ENCODE results near the gene BPIFB6. TPM values are rescaled to one million over a fixed set of nuclear protein-coding genes. Genes with fewer than 3 reads are reported as not detected.

Gene BPIFB6
- total and polyA plus RNA-seq, 4 donors: not detected

GRCh38 chr20:33051333-33051732 lies 19.9 kb downstream of the BPIFB6 start:
- DNase-seq (no peak), ATAC-seq (ENCODE audit: low FRiP score) (no peak)
- H3K9me3 ChIP-seq (ENCODE audit: control insufficient read depth, low read length): no peaks in the 10 kb centered on the region
- H3K4me1 ChIP-seq (ENCODE audit: control insufficient read depth in 1 of 2, insufficient read depth in 2 of 2, low read length in 2 of 2): no peaks in the 10 kb centered on the region
- no peaks in the 10 kb centered on the region for H3K27me3 ChIP-seq (ENCODE audit: control insufficient read depth in 1 of 2, insufficient read depth in 2 of 2, low read length in 1 of 2)
- no peak overlapping the region for H3K4me3 ChIP-seq (ENCODE audit: low read length in 2 of 2)
- H3K36me3 ChIP-seq (ENCODE audit: control insufficient read depth in 1 of 2, insufficient read depth in 2 of 2, low read length in 1 of 2): no peaks in the 10 kb centered on the region
- 57 to 79% methylated on average over 4 of the region's 4 CpGs for WGBS, 2 donors
- intact Hi-C loops (cut with DNase I): no loop called here
- H3K27ac ChIP-seq (ENCODE audit: low read depth in 1 of 2, low read length in 2 of 2): no peak overlapping the region

- Histone ChIP-seq H3K4me1 (ENCODE audit: control insufficient read depth in 1 of 2, insufficient read depth in 2 of 2, low read length in 2 of 2) (no peaks in the 10 kb centered on the region), H3K4me3 (ENCODE audit: low read length in 2 of 2) (no peak within 1 kb of the TSS), H3K9me3 (ENCODE audit: control insufficient read depth, low read length) (no peaks in the 10 kb centered on the region), H3K27ac (ENCODE audit: low read depth in 1 of 2, low read length in 2 of 2) (no peak within 1 kb of the TSS), H3K36me3 (ENCODE audit: control insufficient read depth in 1 of 2, insufficient read depth in 2 of 2, low read length in 1 of 2) (no peaks in the 10 kb centered on the region), H3K27me3 (ENCODE audit: control insufficient read depth in 1 of 2, insufficient read depth in 2 of 2, low read length in 1 of 2) (no peaks in the 10 kb centered on the region)
- intact Hi-C loops (cut with DNase I): no loop called here
- DNase-seq (no peak), ATAC-seq (ENCODE audit: low FRiP score) (no peak)
- 61 to 66% methylated on average over 25 of the region's 25 CpGs for WGBS, 2 donors
Measured at GRCh38 chr20:33053291-33054106, 22.1 kb downstream of the BPIFB6 start, which contains the start of gene BPIFB3. TSS of gene BPIFB3 (plus strand) at chr20:33053903. CDS start at chr20:33055436, 1,533 bp downstream.

GRCh38 chr20:33054381-33054780 lies 22.9 kb downstream of the BPIFB6 start:
- DNase-seq (peak in 1 of 2 donors; percentile 17), ATAC-seq (ENCODE audit: low FRiP score) (no peak)
- no peaks in the 10 kb centered on the region for H3K27me3 ChIP-seq (ENCODE audit: control insufficient read depth in 1 of 2, insufficient read depth in 2 of 2, low read length in 1 of 2)
- H3K36me3 ChIP-seq (ENCODE audit: control insufficient read depth in 1 of 2, insufficient read depth in 2 of 2, low read length in 1 of 2): no peaks in the 10 kb centered on the region
- H3K4me1 ChIP-seq (ENCODE audit: control insufficient read depth in 1 of 2, insufficient read depth in 2 of 2, low read length in 2 of 2): no peaks in the 10 kb centered on the region
- intact Hi-C loops (cut with DNase I): no loop called here
- 66 to 71% methylated on average over 7 of the region's 7 CpGs for whole genome bisulfite sequencing, 2 donors
- no peak overlapping the region for H3K27ac ChIP-seq (ENCODE audit: low read depth in 1 of 2, low read length in 2 of 2)
- no peaks in the 10 kb centered on the region for H3K9me3 ChIP-seq (ENCODE audit: control insufficient read depth, low read length)
- no peak overlapping the region for H3K4me3 ChIP-seq (ENCODE audit: low read length in 2 of 2)

- DNase-seq (no peak), ATAC-seq (ENCODE audit: low FRiP score) (no peak)
- Histone ChIP-seq H3K27ac (ENCODE audit: low read depth in 1 of 2, low read length in 2 of 2) (no peak overlapping the region), H3K4me3 (ENCODE audit: low read length in 2 of 2) (no peak overlapping the region), H3K4me1 (ENCODE audit: control insufficient read depth in 1 of 2, insufficient read depth in 2 of 2, low read length in 2 of 2) (no peaks in the 10 kb centered on the region), H3K9me3 (ENCODE audit: control insufficient read depth, low read length) (no peaks in the 10 kb centered on the region), H3K36me3 (ENCODE audit: control insufficient read depth in 1 of 2, insufficient read depth in 2 of 2, low read length in 1 of 2) (no peaks in the 10 kb centered on the region), H3K27me3 (ENCODE audit: control insufficient read depth in 1 of 2, insufficient read depth in 2 of 2, low read length in 1 of 2) (no peaks in the 10 kb centered on the region)
- WGBS, 2 donors: 74 to 84% methylated on average over 2 of the region's 2 CpGs
- intact Hi-C loops (cut with DNase I): no loop called here
Measured at GRCh38 chr20:33054791-33055190, 23.3 kb downstream of the BPIFB6 start.

GRCh38 chr20:33059136-33059535 lies 27.7 kb downstream of the BPIFB6 start:
- no peak for DNase-seq
- 74 to 86% methylated on average over 7 of the region's 7 CpGs for WGBS, 2 donors
- no peaks in the 10 kb centered on the region for H3K9me3 ChIP-seq (ENCODE audit: control insufficient read depth, low read length)
- ATAC-seq (ENCODE audit: low FRiP score): no peak
- H3K4me3 ChIP-seq (ENCODE audit: low read length in 2 of 2): no peak overlapping the region
- no peaks in the 10 kb centered on the region for H3K27me3 ChIP-seq (ENCODE audit: control insufficient read depth in 1 of 2, insufficient read depth in 2 of 2, low read length in 1 of 2)
- H3K36me3 ChIP-seq (ENCODE audit: control insufficient read depth in 1 of 2, insufficient read depth in 2 of 2, low read length in 1 of 2): no peaks in the 10 kb centered on the region
- no peak overlapping the region for H3K27ac ChIP-seq (ENCODE audit: low read depth in 1 of 2, low read length in 2 of 2)
- H3K4me1 ChIP-seq (ENCODE audit: control insufficient read depth in 1 of 2, insufficient read depth in 2 of 2, low read length in 2 of 2): no peaks in the 10 kb centered on the region
- intact Hi-C loops (cut with DNase I): no loop called here

GRCh38 chr20:33059741-33060390 lies 28.4 kb downstream of the BPIFB6 start:
- H3K4me1 ChIP-seq (ENCODE audit: control insufficient read depth in 1 of 2, insufficient read depth in 2 of 2, low read length in 2 of 2): no peaks in the 10 kb centered on the region
- no peaks in the 10 kb centered on the region for H3K27me3 ChIP-seq (ENCODE audit: control insufficient read depth in 1 of 2, insufficient read depth in 2 of 2, low read length in 1 of 2)
- H3K9me3 ChIP-seq (ENCODE audit: control insufficient read depth, low read length): no peaks in the 10 kb centered on the region
- 85 to 87% methylated on average over 20 to 22 of the region's 22 CpGs for WGBS, 2 donors
- DNase-seq (no peak), ATAC-seq (ENCODE audit: low FRiP score) (no peak)
- H3K36me3 ChIP-seq (ENCODE audit: control insufficient read depth in 1 of 2, insufficient read depth in 2 of 2, low read length in 1 of 2): no peaks in the 10 kb centered on the region
- H3K27ac ChIP-seq (ENCODE audit: low read depth in 1 of 2, low read length in 2 of 2): no peak overlapping the region
- H3K4me3 ChIP-seq (ENCODE audit: low read length in 2 of 2): no peak overlapping the region
- intact Hi-C loops (cut with DNase I): no loop called here

- Histone ChIP-seq H3K27ac (ENCODE audit: low read depth in 1 of 2, low read length in 2 of 2) (no peak overlapping the region), H3K36me3 (ENCODE audit: control insufficient read depth in 1 of 2, insufficient read depth in 2 of 2, low read length in 1 of 2) (no peaks in the 10 kb centered on the region), H3K4me3 (ENCODE audit: low read length in 2 of 2) (no peak overlapping the region), H3K27me3 (ENCODE audit: control insufficient read depth in 1 of 2, insufficient read depth in 2 of 2, low read length in 1 of 2) (no peaks in the 10 kb centered on the region), H3K9me3 (ENCODE audit: control insufficient read depth, low read length) (no peaks in the 10 kb centered on the region), H3K4me1 (ENCODE audit: control insufficient read depth in 1 of 2, insufficient read depth in 2 of 2, low read length in 2 of 2) (no peaks in the 10 kb centered on the region)
- intact Hi-C loops (cut with DNase I): no loop called here
- ATAC-seq (ENCODE audit: low FRiP score) (no peak), DNase-seq (no peak)
- WGBS, 2 donors: 81 to 87% methylated on average over 14 of the region's 14 CpGs
Measured at GRCh38 chr20:33061658-33062028, 30.2 kb downstream of the BPIFB6 start.

GRCh38 chr20:33062105-33062824 lies 30.8 kb downstream of the BPIFB6 start:
- ATAC-seq (ENCODE audit: low FRiP score) (no peak), DNase-seq (no peak)
- Histone ChIP-seq H3K4me3 (ENCODE audit: low read length in 2 of 2) (no peak overlapping the region), H3K36me3 (ENCODE audit: control insufficient read depth in 1 of 2, insufficient read depth in 2 of 2, low read length in 1 of 2) (no peaks in the 10 kb centered on the region), H3K4me1 (ENCODE audit: control insufficient read depth in 1 of 2, insufficient read depth in 2 of 2, low read length in 2 of 2) (no peaks in the 10 kb centered on the region), H3K27me3 (ENCODE audit: control insufficient read depth in 1 of 2, insufficient read depth in 2 of 2, low read length in 1 of 2) (no peaks in the 10 kb centered on the region), H3K27ac (ENCODE audit: low read depth in 1 of 2, low read length in 2 of 2) (no peak overlapping the region), H3K9me3 (ENCODE audit: control insufficient read depth, low read length) (no peaks in the 10 kb centered on the region)
- intact Hi-C loops (cut with DNase I): no loop called here
- WGBS, 2 donors: 45 to 54% methylated on average over 9 of the region's 9 CpGs
